Sigmoid colon (tissue), 4 donors: ENCODE data around the gene GHDC.
"Not testable (repeated sequence)": the region's sequence is repeated elsewhere in the genome, so short reads cannot be mapped to it uniquely, and the experiment has no call there.

Source experiments
- EP300 ChIP-seq, 4 donors: sonication (generic); formaldehyde crosslinking; IDR thresholded peaks; one replicate each; pipeline ENCODE4 v1.6.1; 2017; ENCODE audit warnings: antibody characterized with exemption in 4 of 4
- POLR2A ChIP-seq, 2 donors: fragments of 450-650 bp; IDR thresholded peaks; one replicate each; pipeline ENCODE4 v1.6.1; 2016; ENCODE audit warnings: antibody characterized with exemption in 2 of 2, mild to moderate bottlenecking in 2 of 2, moderate library complexity in 2 of 2
- POLR2AphosphoS5 ChIP-seq, 4 donors: sonication (generic); formaldehyde crosslinking; IDR thresholded peaks; one replicate each; pipeline ENCODE4 v1.6.1; 2017; ENCODE audit warnings: antibody characterized with exemption in 4 of 4
- TF ChIP-seq, protein P1 (sequence below), 4 experiments: fragments of 450-650 bp in 3 of 4; fragments of 200-600 bp in 1 of 4; IDR thresholded peaks; one replicate each; pipeline ENCODE4 v1.5.1; 2016 to 2019; ENCODE audit warnings: antibody characterized with exemption in 4 of 4, mild to moderate bottlenecking in 3 of 4, moderate library complexity in 2 of 4

DNA sequence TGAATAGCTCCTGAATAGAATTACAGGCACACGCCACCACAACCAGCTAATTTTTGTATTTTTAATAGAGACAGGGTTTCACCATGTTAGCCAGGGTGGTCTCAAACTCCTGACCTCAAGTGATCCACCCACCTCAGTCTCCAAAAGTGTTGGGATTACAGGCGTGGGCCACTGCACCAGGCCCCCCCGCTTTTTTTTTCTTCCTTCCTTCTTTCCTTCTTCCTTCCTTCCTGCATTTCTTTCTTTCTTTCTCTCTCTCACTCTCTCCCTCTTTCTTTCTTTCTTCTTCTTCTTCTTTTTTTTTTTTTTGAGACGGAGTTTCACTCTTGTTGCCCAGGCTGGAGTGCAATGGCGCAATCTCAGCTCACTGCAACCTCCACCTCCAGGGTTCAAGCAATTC lies 8.1 kb downstream of the GHDC start:
- TF ChIP-seq, protein P1, sequence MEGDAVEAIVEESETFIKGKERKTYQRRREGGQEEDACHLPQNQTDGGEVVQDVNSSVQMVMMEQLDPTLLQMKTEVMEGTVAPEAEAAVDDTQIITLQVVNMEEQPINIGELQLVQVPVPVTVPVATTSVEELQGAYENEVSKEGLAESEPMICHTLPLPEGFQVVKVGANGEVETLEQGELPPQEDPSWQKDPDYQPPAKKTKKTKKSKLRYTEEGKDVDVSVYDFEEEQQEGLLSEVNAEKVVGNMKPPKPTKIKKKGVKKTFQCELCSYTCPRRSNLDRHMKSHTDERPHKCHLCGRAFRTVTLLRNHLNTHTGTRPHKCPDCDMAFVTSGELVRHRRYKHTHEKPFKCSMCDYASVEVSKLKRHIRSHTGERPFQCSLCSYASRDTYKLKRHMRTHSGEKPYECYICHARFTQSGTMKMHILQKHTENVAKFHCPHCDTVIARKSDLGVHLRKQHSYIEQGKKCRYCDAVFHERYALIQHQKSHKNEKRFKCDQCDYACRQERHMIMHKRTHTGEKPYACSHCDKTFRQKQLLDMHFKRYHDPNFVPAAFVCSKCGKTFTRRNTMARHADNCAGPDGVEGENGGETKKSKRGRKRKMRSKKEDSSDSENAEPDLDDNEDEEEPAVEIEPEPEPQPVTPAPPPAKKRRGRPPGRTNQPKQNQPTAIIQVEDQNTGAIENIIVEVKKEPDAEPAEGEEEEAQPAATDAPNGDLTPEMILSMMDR (IDR thresholded peaks at IDR 0.05), result not testable (repeated sequence)
- TF ChIP-seq POLR2A, POLR2AphosphoS5, EP300 (IDR thresholded peaks at IDR 0.05): not testable (repeated sequence)
